ENCODE data around the gene MOCS2.

The MOCS2 gene

GRCh38 chr5:53080271-53080670 is 29.3 kb downstream of the MOCS2 start:
- TF ChIP-seq CTCF (conservative IDR thresholded peaks at IDR 0.05; ENCODE audit: low read depth): no peak
- DNase-seq (ENCODE audit: low spot score): no peak
- ChIA-PET POLR2A (ENCODE audit: low non-redundant PET) (no interaction called here), CTCF (no interaction called here)
- no peak overlapping the region for H3K27ac ChIP-seq

GRCh38 chr5:53076014-53076583 is 33.5 kb downstream of the MOCS2 start:
- no peak for DNase-seq (ENCODE audit: low spot score)
- CTCF ChIA-PET: no interaction called here

GRCh38 chr5:53073348-53073747 is 36.2 kb downstream of the MOCS2 start:
- H3K27ac ChIP-seq: no peak overlapping the region
- ChIA-PET POLR2A (ENCODE audit: low non-redundant PET) (no interaction called here), CTCF (no interaction called here)
- no peak for DNase-seq (ENCODE audit: low spot score)
- TF ChIP-seq CTCF (conservative IDR thresholded peaks at IDR 0.05; ENCODE audit: low read depth): no peak

More at GRCh38 chr5:53076014-53076583, 33.5 kb downstream of the MOCS2 start:
- H3K27ac ChIP-seq: no peak overlapping the region
- no peak for TF ChIP-seq CTCF (conservative IDR thresholded peaks at IDR 0.05; ENCODE audit: low read depth)
- POLR2A ChIA-PET (ENCODE audit: low non-redundant PET): no interaction called here

GRCh38 chr5:53071738-53072137 is 37.8 kb downstream of the MOCS2 start:
- H3K27ac ChIP-seq: no peak overlapping the region

GRCh38 chr5:53071298-53071697 is 38.3 kb downstream of the MOCS2 start:
- ChIA-PET CTCF (interaction anchor here (0.5 kb wide), 1 partner anchor 88 kb away, joined by 3 read pairs; no protein-coding TSS in a partner anchor), POLR2A (ENCODE audit: low non-redundant PET) (no interaction called here)
- no peak for DNase-seq (ENCODE audit: low spot score)
- TF ChIP-seq CTCF (conservative IDR thresholded peaks at IDR 0.05; ENCODE audit: low read depth): no peak
- no peak overlapping the region for H3K27ac ChIP-seq

More at GRCh38 chr5:53071738-53072137, 37.8 kb downstream of the MOCS2 start:
- no peak for DNase-seq (ENCODE audit: low spot score)
- TF ChIP-seq CTCF (conservative IDR thresholded peaks at IDR 0.05; ENCODE audit: low read depth): no peak
- ChIA-PET POLR2A (ENCODE audit: low non-redundant PET) (no interaction called here), CTCF (interaction anchor here (0.5 kb wide), 1 partner anchor 89 kb away, joined by 3 read pairs; no protein-coding TSS in a partner anchor)

- ChIA-PET POLR2A (ENCODE audit: low non-redundant PET) (no interaction called here), CTCF (no interaction called here)
- no peak for DNase-seq (ENCODE audit: low spot score)
- no peak for TF ChIP-seq CTCF (conservative IDR thresholded peaks at IDR 0.05; ENCODE audit: low read depth)
- H3K27ac ChIP-seq: no peak overlapping the region
Observed at GRCh38 chr5:53069626-53070025, 39.9 kb downstream of the MOCS2 start.

All from RWPE1 (cell line).